ENCODE results near the gene KASH5. TPM values are rescaled to one million over a fixed set of nuclear protein-coding genes. Genes with fewer than 3 reads are reported as not detected.
A peak's percentile ranks its signal among the peaks of the same experiment; 100 is the strongest.

KASH5 gene
- total RNA-seq, 1 experiment from 2014 or later, result not detected

DNA sequence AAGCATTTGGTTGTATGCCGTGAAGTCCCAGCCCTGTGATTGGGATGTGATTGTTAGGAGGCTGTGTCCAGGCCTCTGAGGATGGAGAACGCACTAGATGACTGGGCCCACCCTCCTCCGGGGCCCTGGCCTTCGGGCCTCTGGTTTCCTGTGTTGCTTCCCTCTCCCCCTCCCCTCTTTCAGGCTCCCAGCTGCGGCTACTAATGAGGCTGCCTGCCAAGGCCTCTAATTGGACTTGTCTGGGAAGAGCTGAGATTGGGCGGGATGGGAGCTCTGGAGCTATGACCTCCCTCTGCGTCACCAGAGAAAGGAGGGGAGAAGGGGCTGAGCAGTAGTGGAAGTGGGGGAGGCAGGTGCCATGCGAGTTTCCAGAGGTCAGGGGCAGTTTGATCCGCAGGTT is 25.3 kb downstream of the KASH5 start:
- H3K79me1 ChIP-seq (ENCODE audit: insufficient read depth, low read depth, low read length, poor library complexity, severe bottlenecking), result no peaks in the 10 kb centered on the region
- H3K79me2 ChIP-seq (ENCODE audit: insufficient read depth, low read length), result no peaks in the 10 kb centered on the region
- no peak overlapping the region for H4K8ac ChIP-seq (replicated peaks; ENCODE audit: insufficient read length, low read depth, low read length)
- no peak overlapping the region for H4K91ac ChIP-seq (ENCODE audit: insufficient read length, low read depth, low read length)
- H4K5ac ChIP-seq (ENCODE audit: insufficient read length, low read depth, low read length), result no peak overlapping the region
- H3K36me3 Mint-ChIP-seq (ENCODE audit: insufficient read depth in 1 of 3, low read depth in 3 of 3), result no peaks in the 10 kb centered on the region; a peak in 1 of 7 replicates
- peaks cover 50 to 62% of the 10 kb centered on the region in 2 experiments for H3K4me1 Mint-ChIP-seq
- no peak overlapping the region for H3K18ac ChIP-seq (ENCODE audit: insufficient read length, low read depth, low read length)
- no peaks in the 10 kb centered on the region for H3K9me3 ChIP-seq (ENCODE audit: control insufficient read depth, low read depth, low read length)
- H3K23ac ChIP-seq (ENCODE audit: insufficient read length, low read depth, low read length), result no peak overlapping the region
- no peak overlapping the region for H2AK5ac ChIP-seq (ENCODE audit: insufficient read length, low read length)
- H2BK120ac ChIP-seq (ENCODE audit: low read depth, low read length, poor library complexity, severe bottlenecking), result no peak overlapping the region
- WGBS (ENCODE audit: extremely low coverage, insufficient read length, low lambda C conversion rate), result no CpG with 5 or more reads among the region's 9 CpGs
- no peak overlapping the region for H3T11ph ChIP-seq (ENCODE audit: low read length)
- no peak overlapping the region for H2BK15ac ChIP-seq (ENCODE audit: low read depth, low read length)
- H3K27ac ChIP-seq (ENCODE audit: insufficient read length, low read depth, low read length), result no peak overlapping the region
- no peak overlapping the region for H2BK20ac ChIP-seq (ENCODE audit: low read depth, low read length, poor library complexity, severe bottlenecking)
- TF ChIP-seq, protein P1, sequence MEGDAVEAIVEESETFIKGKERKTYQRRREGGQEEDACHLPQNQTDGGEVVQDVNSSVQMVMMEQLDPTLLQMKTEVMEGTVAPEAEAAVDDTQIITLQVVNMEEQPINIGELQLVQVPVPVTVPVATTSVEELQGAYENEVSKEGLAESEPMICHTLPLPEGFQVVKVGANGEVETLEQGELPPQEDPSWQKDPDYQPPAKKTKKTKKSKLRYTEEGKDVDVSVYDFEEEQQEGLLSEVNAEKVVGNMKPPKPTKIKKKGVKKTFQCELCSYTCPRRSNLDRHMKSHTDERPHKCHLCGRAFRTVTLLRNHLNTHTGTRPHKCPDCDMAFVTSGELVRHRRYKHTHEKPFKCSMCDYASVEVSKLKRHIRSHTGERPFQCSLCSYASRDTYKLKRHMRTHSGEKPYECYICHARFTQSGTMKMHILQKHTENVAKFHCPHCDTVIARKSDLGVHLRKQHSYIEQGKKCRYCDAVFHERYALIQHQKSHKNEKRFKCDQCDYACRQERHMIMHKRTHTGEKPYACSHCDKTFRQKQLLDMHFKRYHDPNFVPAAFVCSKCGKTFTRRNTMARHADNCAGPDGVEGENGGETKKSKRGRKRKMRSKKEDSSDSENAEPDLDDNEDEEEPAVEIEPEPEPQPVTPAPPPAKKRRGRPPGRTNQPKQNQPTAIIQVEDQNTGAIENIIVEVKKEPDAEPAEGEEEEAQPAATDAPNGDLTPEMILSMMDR (conservative IDR thresholded peaks at IDR 0.05), result no peak
- no peak overlapping the region for H3K56ac ChIP-seq (ENCODE audit: insufficient read length, low read depth, low read length)
- H3K4me3 Mint-ChIP-seq, result no peak overlapping the region
- no peak overlapping the region for H3K9ac ChIP-seq (ENCODE audit: extremely low read depth, insufficient read length, low read length)
- H4K20me1 ChIP-seq (ENCODE audit: control insufficient read depth, insufficient read depth, insufficient read length), result no peaks in the 10 kb centered on the region
- H3K9me3 Mint-ChIP-seq, result no peaks in the 10 kb centered on the region; a peak in 1 of 5 replicates
- H3K27me3 ChIP-seq (ENCODE audit: insufficient read depth, low read length), result no peaks in the 10 kb centered on the region
- peaks cover 5% of the 10 kb centered on the region for H3K23me2 ChIP-seq (ENCODE audit: insufficient read length, low read depth, low read length, poor library complexity, severe bottlenecking)
- no peak overlapping the region for H3K4me2 ChIP-seq (ENCODE audit: insufficient read depth, insufficient read length, low read length)
- no peak for DNase-seq
- H3K27ac Mint-ChIP-seq, result peak overlapping the region in 1 of 3 experiments; percentile 2; a peak in 1 of 7 replicates
- H2AFZ ChIP-seq (ENCODE audit: low read length), result no peak overlapping the region
- no peaks in the 10 kb centered on the region for H3K4me1 ChIP-seq (ENCODE audit: insufficient read depth, low read length)
- no peak overlapping the region for H3K14ac ChIP-seq (ENCODE audit: insufficient read depth, low read length)
- peaks cover 11% of the 10 kb centered on the region for H3K27me3 Mint-ChIP-seq (ENCODE audit: low read depth)
- no peak overlapping the region for H2BK5ac ChIP-seq (ENCODE audit: insufficient read length, low read length)
- H3K4ac ChIP-seq (ENCODE audit: low read depth, low read length), result no peak overlapping the region
- H2BK12ac ChIP-seq (ENCODE audit: insufficient read length, low read depth, low read length), result no peak overlapping the region
